Memory B cell (primary cell): ENCODE data around the gene JAKMIP2.

Source experiments
- ATAC-seq: fragments of 150-1000 bp; cut with Tn5 transposase; 2 replicates; pipeline ENCODE4 v1.10.0; 2021; ENCODE audit warnings: low read depth, mild to moderate bottlenecking, moderate library complexity
- DNase-seq, 2 donors: peaks; one replicate each; pipeline ENCODE4 v3.0.0; 2022; ENCODE audit warnings: low spot score in 2 of 2
- H3K27ac Mint-ChIP-seq: one replicate; pipeline ENCODE4 v1.8.0; 2022; ENCODE audit warnings: mild to moderate bottlenecking, moderate library complexity, mixed read lengths
- H3K27me3 Mint-ChIP-seq: one replicate; pipeline ENCODE4 v1.8.0; 2022; ENCODE audit warnings: mixed read lengths
- H3K36me3 Mint-ChIP-seq: one replicate; pipeline ENCODE4 v1.8.0; 2022; ENCODE audit warnings: mild to moderate bottlenecking, mixed read lengths
- H3K4me1 Mint-ChIP-seq: one replicate; pipeline ENCODE4 v1.8.0; 2022; ENCODE audit warnings: mixed read lengths
- H3K4me3 Mint-ChIP-seq: one replicate; pipeline ENCODE4 v1.8.0; 2022; ENCODE audit warnings: mild to moderate bottlenecking, moderate library complexity, mixed read lengths
- H3K9me3 Mint-ChIP-seq: one replicate; pipeline ENCODE4 v1.8.0; 2022; ENCODE audit warnings: mixed read lengths

JAKMIP2 gene

GRCh38 chr5:147628058-147628895 is 154.3 kb downstream of the JAKMIP2 start:
- H3K4me3 Mint-ChIP-seq = no peak overlapping the region
- ATAC-seq (peak; percentile 32), DNase-seq (peak; percentile 4 to 59)
- no peaks in the 10 kb centered on the region for H3K36me3 Mint-ChIP-seq
- no peaks in the 10 kb centered on the region for H3K4me1 Mint-ChIP-seq
- no peaks in the 10 kb centered on the region for H3K27me3 Mint-ChIP-seq
- no peaks in the 10 kb centered on the region for H3K9me3 Mint-ChIP-seq
- H3K27ac Mint-ChIP-seq = no peak overlapping the region

GRCh38 chr5:147626464-147626863 is 156.1 kb downstream of the JAKMIP2 start:
- ATAC-seq = no peak
- Mint-ChIP-seq H3K27ac (no peak overlapping the region), H3K4me3 (no peak overlapping the region), H3K4me1 (no peaks in the 10 kb centered on the region), H3K9me3 (no peaks in the 10 kb centered on the region), H3K27me3 (no peaks in the 10 kb centered on the region), H3K36me3 (no peaks in the 10 kb centered on the region)
- no peak for DNase-seq

GRCh38 chr5:147621016-147621415 is 161.5 kb downstream of the JAKMIP2 start:
- Mint-ChIP-seq H3K9me3 (no peaks in the 10 kb centered on the region), H3K27me3 (no peaks in the 10 kb centered on the region), H3K4me1 (no peaks in the 10 kb centered on the region), H3K27ac (no peak overlapping the region), H3K36me3 (no peaks in the 10 kb centered on the region), H3K4me3 (no peak overlapping the region)
- no peak for ATAC-seq
- no peak for DNase-seq

- DNase-seq (no peak), ATAC-seq (no peak)
- H3K9me3 Mint-ChIP-seq = peaks cover 2% of the 10 kb centered on the region
- H3K27me3 Mint-ChIP-seq = no peaks in the 10 kb centered on the region
- H3K27ac Mint-ChIP-seq = no peak overlapping the region
- no peaks in the 10 kb centered on the region for H3K36me3 Mint-ChIP-seq
- H3K4me3 Mint-ChIP-seq = no peak overlapping the region
- no peaks in the 10 kb centered on the region for H3K4me1 Mint-ChIP-seq
These were observed 163.1 kb downstream of the JAKMIP2 start for GRCh38 chr5:147619281-147619878.

- Mint-ChIP-seq H3K36me3 (no peaks in the 10 kb centered on the region), H3K4me3 (no peak overlapping the region), H3K9me3 (peaks cover 2% of the 10 kb centered on the region), H3K27me3 (no peaks in the 10 kb centered on the region), H3K4me1 (no peaks in the 10 kb centered on the region), H3K27ac (no peak overlapping the region)
- no peak for DNase-seq
- ATAC-seq = no peak
These were observed 164.7 kb downstream of the JAKMIP2 start for GRCh38 chr5:147617711-147618350.

- no peak overlapping the region for H3K27ac Mint-ChIP-seq
- no peaks in the 10 kb centered on the region for H3K27me3 Mint-ChIP-seq
- no peak for DNase-seq
- H3K4me1 Mint-ChIP-seq = no peaks in the 10 kb centered on the region
- peaks cover 2% of the 10 kb centered on the region for H3K9me3 Mint-ChIP-seq
- H3K36me3 Mint-ChIP-seq = no peaks in the 10 kb centered on the region
- no peak for ATAC-seq
- no peak overlapping the region for H3K4me3 Mint-ChIP-seq
These were observed 165.3 kb downstream of the JAKMIP2 start for GRCh38 chr5:147617191-147617606.

- no peak for ATAC-seq
- no peak overlapping the region for H3K4me3 Mint-ChIP-seq
- DNase-seq = no peak
- H3K27ac Mint-ChIP-seq = no peak overlapping the region
- peaks cover 2% of the 10 kb centered on the region for H3K9me3 Mint-ChIP-seq
- H3K4me1 Mint-ChIP-seq = no peaks in the 10 kb centered on the region
- H3K27me3 Mint-ChIP-seq = no peaks in the 10 kb centered on the region
- no peaks in the 10 kb centered on the region for H3K36me3 Mint-ChIP-seq
These were observed 166.1 kb downstream of the JAKMIP2 start for GRCh38 chr5:147616421-147616820.

- DNase-seq = no peak
- Mint-ChIP-seq H3K27ac (no peak overlapping the region), H3K4me3 (no peak overlapping the region), H3K4me1 (no peaks in the 10 kb centered on the region), H3K36me3 (no peaks in the 10 kb centered on the region), H3K27me3 (no peaks in the 10 kb centered on the region), H3K9me3 (peaks cover 3% of the 10 kb centered on the region)
- ATAC-seq = no peak
These were observed 169.2 kb downstream of the JAKMIP2 start for GRCh38 chr5:147613359-147613758.

GRCh38 chr5:147611483-147611882 is 171.0 kb downstream of the JAKMIP2 start:
- H3K27ac Mint-ChIP-seq = no peak overlapping the region
- no peaks in the 10 kb centered on the region for H3K4me1 Mint-ChIP-seq
- H3K4me3 Mint-ChIP-seq = no peak overlapping the region
- no peaks in the 10 kb centered on the region for H3K36me3 Mint-ChIP-seq
- ATAC-seq (no peak), DNase-seq (no peak)
- H3K27me3 Mint-ChIP-seq = no peaks in the 10 kb centered on the region
- H3K9me3 Mint-ChIP-seq = peaks cover 3% of the 10 kb centered on the region

GRCh38 chr5:147610798-147611197 is 171.7 kb downstream of the JAKMIP2 start:
- no peak for DNase-seq
- Mint-ChIP-seq H3K9me3 (peaks cover 3% of the 10 kb centered on the region), H3K27ac (no peak overlapping the region), H3K27me3 (no peaks in the 10 kb centered on the region), H3K36me3 (no peaks in the 10 kb centered on the region), H3K4me1 (no peaks in the 10 kb centered on the region), H3K4me3 (no peak overlapping the region)
- ATAC-seq = no peak

GRCh38 chr5:147601652-147602051 is 180.9 kb downstream of the JAKMIP2 start:
- H3K36me3 Mint-ChIP-seq = no peaks in the 10 kb centered on the region
- H3K27ac Mint-ChIP-seq = no peak overlapping the region
- H3K9me3 Mint-ChIP-seq = peaks cover 5% of the 10 kb centered on the region
- no peaks in the 10 kb centered on the region for H3K27me3 Mint-ChIP-seq
- H3K4me3 Mint-ChIP-seq = no peak overlapping the region
- no peak for DNase-seq
- no peaks in the 10 kb centered on the region for H3K4me1 Mint-ChIP-seq
- ATAC-seq = no peak

GRCh38 chr5:147591120-147591519 is 191.4 kb downstream of the JAKMIP2 start:
- Mint-ChIP-seq H3K4me3 (no peak overlapping the region), H3K27ac (no peak overlapping the region), H3K9me3 (peaks cover 2% of the 10 kb centered on the region), H3K27me3 (no peaks in the 10 kb centered on the region), H3K36me3 (no peaks in the 10 kb centered on the region), H3K4me1 (no peaks in the 10 kb centered on the region)
- DNase-seq (no peak), ATAC-seq (no peak)

GRCh38 chr5:147590096-147590495 is 192.4 kb downstream of the JAKMIP2 start:
- DNase-seq (no peak), ATAC-seq (no peak)
- Mint-ChIP-seq H3K9me3 (no peaks in the 10 kb centered on the region), H3K4me1 (no peaks in the 10 kb centered on the region), H3K36me3 (no peaks in the 10 kb centered on the region), H3K4me3 (no peak overlapping the region), H3K27me3 (no peaks in the 10 kb centered on the region), H3K27ac (no peak overlapping the region)

GRCh38 chr5:147586832-147587231 is 195.7 kb downstream of the JAKMIP2 start:
- H3K27ac Mint-ChIP-seq = no peak overlapping the region
- ATAC-seq (no peak), DNase-seq (no peak)
- no peaks in the 10 kb centered on the region for H3K27me3 Mint-ChIP-seq
- no peaks in the 10 kb centered on the region for H3K4me1 Mint-ChIP-seq
- H3K36me3 Mint-ChIP-seq = no peaks in the 10 kb centered on the region
- H3K9me3 Mint-ChIP-seq = no peaks in the 10 kb centered on the region
- H3K4me3 Mint-ChIP-seq = no peak overlapping the region
